ENCODE data around the gene RARB.

RARB gene

DNA sequence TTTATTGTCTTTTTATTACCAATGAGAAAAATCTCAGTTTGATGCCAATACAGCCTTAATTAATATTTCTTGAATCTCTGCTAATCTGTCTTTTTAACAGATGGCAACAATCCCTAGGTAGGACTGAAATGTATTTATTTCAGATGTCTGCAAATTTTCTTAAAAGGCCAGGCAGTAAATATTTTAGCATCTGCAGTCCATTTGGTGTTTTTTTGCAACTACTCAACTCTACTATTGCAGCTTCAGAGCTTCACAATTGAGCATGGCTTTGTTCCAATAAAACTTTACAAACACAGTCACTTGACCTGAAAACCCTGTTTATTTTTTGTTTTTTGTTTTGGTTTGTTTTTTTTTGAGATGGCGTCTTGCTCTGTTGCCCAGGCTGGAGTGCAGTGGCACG, 82.7 kb downstream of the RARB start:
- DNase-seq = no peak

- DNase-seq = no peak
These were observed 84.1 kb downstream of the RARB start for GRCh38 chr3:25511972-25512721.

- no peak for DNase-seq
These were observed 85.7 kb downstream of the RARB start for GRCh38 chr3:25513642-25514266.

DNA sequence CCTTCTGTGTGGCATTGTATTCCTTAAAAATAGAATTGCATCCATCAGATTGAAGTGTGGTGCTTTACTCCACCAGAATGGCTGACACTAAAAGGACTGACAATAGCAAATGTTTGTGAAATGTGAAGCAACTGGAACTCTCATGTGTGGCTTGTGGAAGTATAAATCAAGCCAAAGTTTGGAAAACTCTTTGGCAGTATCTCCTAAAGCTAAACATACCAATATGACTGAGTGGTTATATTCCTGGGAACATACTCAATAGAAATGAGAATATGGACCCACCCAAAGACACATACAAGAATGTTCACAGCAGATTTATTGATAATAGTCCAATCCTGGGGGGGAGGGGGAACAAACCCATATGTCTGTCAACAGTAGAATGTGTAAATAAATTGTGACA, 87.1 kb downstream of the RARB start:
- no peak for DNase-seq

DNA sequence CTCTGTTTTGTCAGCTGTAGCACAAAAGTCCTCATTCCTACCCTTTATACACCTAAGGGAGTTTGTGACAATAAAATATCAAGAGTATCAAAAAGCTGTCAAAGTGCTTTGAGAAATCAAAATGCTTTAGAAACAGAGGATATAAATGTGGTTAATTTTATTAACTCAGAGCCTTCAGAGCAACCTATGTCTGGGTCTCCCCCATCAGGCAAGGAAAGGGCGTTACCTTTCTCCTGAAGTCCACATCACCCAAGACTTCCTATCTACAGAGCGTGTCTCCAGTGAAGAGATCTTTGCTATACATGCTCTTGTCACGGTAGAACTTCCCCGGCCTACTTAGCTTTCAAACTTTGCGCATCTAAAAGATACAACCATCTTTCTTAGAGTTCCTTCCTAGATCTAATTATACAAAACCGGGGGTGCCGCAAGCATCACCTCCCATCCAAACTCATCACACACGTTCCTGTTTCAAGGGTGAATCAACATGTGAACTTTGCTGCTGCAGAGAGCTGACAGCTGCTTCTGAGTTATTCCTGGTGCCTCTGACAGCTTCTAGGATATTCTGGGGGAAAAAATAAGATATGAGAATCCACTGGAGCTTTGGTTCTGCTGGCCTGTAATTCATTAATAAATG, 93.0 kb downstream of the RARB start:
- DNase-seq = no peak

DNA sequence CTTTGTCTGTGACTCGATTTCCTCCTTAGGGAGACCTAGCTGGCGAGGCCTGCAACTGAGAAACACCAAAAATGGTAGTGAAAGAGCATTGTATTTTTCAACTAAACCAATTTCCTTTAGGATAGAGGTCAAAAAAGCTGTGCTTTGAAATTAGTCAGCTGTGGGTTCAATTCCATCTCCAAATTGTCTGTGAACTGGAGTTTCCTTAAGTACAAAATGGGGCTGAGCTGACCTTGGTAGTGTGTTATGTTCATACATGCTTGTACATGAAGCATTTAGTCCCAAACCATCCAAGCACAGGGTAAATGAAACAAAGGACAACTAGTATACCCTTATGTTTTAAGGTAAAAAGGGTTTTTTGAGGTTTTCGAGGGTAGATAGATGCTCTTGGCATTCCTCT, 99.3 kb downstream of the RARB start:
- no peak for DNase-seq

DNA sequence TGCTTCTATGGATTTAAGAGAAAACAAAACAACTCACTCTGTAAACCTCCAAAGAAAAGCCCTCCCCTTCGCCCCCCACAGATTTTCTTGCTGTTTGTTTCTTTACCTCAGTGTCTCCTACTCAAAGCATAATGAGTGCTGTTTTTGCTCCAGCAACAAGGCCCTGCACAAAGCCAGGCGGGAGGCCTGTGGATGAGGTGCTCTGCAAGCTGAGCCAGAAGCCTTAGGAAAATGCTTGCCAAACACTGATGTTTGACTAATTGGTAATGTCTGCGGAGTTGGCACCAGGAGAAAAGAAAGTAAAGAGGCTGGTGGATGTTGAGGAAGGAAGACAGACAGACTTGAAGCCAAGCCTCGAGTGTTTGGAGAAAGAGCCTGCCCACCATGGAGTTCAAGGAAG, 99.7 kb downstream of the RARB start:
- DNase-seq = no peak

- no peak for DNase-seq
These were observed 103.9 kb downstream of the RARB start for GRCh38 chr3:25531971-25532370.

- peak; percentile 7 for DNase-seq
These were observed 104.5 kb downstream of the RARB start for GRCh38 chr3:25532431-25533162.

DNA sequence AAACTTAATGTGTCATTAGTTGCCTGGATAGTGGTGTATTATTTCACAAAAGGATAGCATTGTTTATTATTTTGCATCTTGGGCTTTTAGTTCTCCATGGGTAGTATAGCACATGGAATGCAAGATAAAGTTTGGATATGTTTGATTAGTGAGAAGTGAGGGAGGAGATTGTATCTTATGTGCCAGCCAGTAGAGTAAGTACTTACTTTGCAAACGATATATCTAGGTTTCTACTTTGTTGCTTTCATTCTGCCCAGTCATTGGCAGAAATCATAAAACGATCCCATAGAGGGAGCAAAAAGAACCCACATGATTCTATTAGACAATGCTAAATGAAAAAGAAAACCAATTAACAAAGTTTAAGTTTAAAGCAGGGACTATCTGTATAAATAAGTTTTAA, 105.3 kb downstream of the RARB start:
- no peak for DNase-seq

GRCh38 chr3:25534007-25534406, 105.9 kb downstream of the RARB start:
- no peak for DNase-seq

GRCh38 chr3:25536521-25537391, 108.7 kb downstream of the RARB start:
- DNase-seq = no peak

DNA sequence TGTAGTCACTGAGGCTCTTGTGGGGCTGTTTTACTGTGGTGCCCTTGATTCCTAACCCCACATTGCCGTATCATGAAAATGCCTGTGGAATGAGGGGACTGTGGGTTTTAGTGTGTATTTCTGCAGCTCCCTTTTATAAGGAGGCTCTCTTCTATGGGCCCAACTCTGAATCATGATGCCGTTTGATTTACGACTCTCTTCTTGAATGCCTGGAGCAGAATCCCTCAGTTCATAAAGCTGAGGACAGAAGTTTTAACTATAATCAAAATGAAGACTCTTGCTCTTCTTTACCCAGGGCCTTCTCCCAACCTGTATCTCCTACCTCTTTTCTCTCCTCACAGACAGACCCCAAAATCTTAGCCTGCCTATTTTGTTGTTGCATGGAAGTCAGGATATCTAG, 109.5 kb downstream of the RARB start:
- DNase-seq = no peak

- no peak for DNase-seq
These were observed 112.2 kb downstream of the RARB start for GRCh38 chr3:25540273-25540672.

- no peak for DNase-seq
These were observed 114.5 kb downstream of the RARB start for GRCh38 chr3:25542492-25543039.

- DNase-seq = no peak
These were observed 119.0 kb downstream of the RARB start for GRCh38 chr3:25547103-25547502.

DNA sequence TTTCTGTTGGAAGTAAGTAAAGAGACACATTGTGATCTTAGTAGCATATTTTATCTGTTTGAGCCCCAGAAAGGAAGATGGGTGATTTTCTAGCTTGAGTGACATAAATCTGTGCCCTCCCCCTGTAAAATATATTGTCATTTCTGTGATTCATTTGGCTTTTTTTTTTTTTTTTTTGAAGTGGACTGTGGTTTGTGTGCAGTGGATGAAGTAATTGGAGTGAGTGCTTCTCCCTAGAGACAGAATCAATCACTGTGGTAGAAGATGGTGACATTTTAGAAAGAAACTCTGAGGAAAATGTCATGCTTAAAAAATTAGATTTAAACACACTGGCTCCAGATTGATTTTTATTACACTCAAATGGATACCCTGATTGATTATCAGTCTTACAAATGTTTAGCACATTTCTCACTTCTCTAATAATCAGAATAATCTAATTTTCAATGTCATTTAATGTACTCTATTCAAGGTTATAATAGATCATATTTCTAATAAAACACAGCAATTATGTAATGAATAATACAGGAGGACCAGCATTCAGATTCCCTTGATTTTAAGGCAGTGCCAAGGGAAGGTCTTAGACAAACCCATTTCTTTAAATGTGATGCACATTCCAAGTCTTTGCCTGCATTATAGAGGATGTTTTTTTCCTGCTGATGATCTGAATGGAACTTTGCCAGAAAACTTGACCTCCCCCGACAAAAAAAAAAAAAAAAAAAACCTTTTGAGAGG, 120.0 kb downstream of the RARB start:
- DNase-seq = no peak

DNA sequence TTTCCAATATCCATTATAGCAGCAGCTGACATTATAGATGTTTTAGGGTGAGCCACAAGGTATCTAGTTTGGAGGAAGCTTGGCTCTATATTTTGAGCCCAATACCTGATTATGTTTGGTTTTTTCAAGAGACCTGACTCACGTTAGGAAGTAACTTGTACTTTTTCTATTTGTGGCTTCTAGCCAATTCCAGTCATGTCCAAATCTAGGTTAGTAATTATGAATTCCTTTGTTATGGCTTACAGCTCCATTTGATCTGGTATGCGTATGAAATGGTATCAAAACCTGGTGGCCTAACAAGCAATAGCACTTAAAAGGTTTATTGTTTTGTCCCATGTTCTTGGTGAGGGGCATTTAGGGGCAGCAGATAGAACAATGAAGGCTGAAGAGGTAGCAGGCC, 120.8 kb downstream of the RARB start:
- no peak for DNase-seq

DNA sequence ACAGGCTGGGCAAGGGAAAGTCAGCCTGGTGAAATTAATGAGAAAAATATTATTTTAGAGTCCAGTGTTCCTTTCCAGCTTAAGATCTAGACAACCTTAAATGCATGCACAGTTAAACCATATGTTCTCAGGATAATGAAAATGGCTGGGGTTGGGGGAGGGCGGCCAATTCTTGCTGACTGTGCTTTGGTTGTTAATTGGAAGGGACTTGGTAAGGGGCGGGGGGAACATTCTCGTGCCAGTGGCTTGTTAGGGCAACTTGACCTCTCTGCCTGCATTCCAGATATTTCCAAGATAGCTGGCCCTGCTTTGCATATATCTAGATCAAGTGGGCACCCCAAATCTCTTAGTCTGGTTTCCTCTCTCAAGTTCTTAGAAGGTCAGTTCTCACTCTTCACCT, 124.2 kb downstream of the RARB start:
- no peak for DNase-seq

DNA sequence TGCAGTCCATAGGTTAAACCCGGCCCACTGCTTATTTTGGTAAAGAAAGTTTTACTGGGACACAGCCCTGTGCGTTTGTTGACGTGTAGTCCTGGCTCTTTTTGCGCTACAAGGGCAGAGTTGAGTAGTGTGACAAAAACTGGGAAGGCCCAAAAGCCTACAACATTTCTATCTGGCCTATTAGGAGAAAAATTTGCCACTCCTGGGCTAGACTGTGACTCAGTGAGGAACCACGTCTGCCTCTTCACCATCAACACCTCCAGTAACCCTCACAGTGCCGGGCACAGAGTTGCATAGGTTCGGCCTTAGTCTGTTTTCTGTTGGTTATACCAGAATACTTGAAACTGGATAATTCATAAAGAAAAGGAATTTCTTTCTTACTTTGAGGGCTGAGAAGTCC, 126.3 kb downstream of the RARB start:
- DNase-seq = no peak

GRCh38 chr3:25555695-25556437, 127.8 kb downstream of the RARB start:
- DNase-seq = no peak
